Measurements from ENCODE around the gene RTP5.

The RTP5 gene

GRCh38 chr2:241857572-241858121 lies 11.9 kb upstream of the RTP5 start:
- DNase-seq (ENCODE audit: low spot score) = no peak

GRCh38 chr2:241858206-241859016 lies 11.1 kb upstream of the RTP5 start, which contains the start of gene PDCD1:
Gene PDCD1 (minus strand): TSS chr2:241858894. CDS start chr2:241858838, 56 bp downstream.
- DNase-seq (ENCODE audit: low spot score) = no peak

GRCh38 chr2:241859017-241859435 lies 10.5 kb upstream of the RTP5 start:
- DNase-seq (ENCODE audit: low spot score) = no peak

GRCh38 chr2:241859436-241860183 lies 9.9 kb upstream of the RTP5 start:
- no peak for DNase-seq (ENCODE audit: low spot score)

GRCh38 chr2:241860184-241861078 lies 9.1 kb upstream of the RTP5 start:
- no peak for DNase-seq (ENCODE audit: low spot score)

- no peak for DNase-seq (ENCODE audit: low spot score)
Measured at GRCh38 chr2:241861264-241861663, 8.3 kb upstream of the RTP5 start.

- DNase-seq (ENCODE audit: low spot score) = no peak
Measured at GRCh38 chr2:241862093-241862492, 7.4 kb upstream of the RTP5 start.

- no peak for DNase-seq (ENCODE audit: low spot score)
Measured at GRCh38 chr2:241862775-241863535, 6.6 kb upstream of the RTP5 start.

- DNase-seq (ENCODE audit: low spot score) = no peak
Measured at GRCh38 chr2:241863536-241863954, 6.0 kb upstream of the RTP5 start.

- DNase-seq (ENCODE audit: low spot score) = no peak
Measured at GRCh38 chr2:241864168-241864849, 5.2 kb upstream of the RTP5 start.

- no peak for DNase-seq (ENCODE audit: low spot score)
Measured at GRCh38 chr2:241864850-241865213, 4.7 kb upstream of the RTP5 start.

GRCh38 chr2:241865416-241865956 lies 4.0 kb upstream of the RTP5 start:
- DNase-seq (ENCODE audit: low spot score) = no peak

GRCh38 chr2:241865957-241866789 lies 3.4 kb upstream of the RTP5 start:
- DNase-seq (ENCODE audit: low spot score) = no peak

- DNase-seq (ENCODE audit: low spot score) = no peak
Measured at GRCh38 chr2:241866790-241867645, 2.5 kb upstream of the RTP5 start.

- no peak for DNase-seq (ENCODE audit: low spot score)
Measured at GRCh38 chr2:241867776-241868420, 1.6 kb upstream of the RTP5 start.

GRCh38 chr2:241868661-241869081 lies 858 bp upstream of the RTP5 start:
- no peak for DNase-seq (ENCODE audit: low spot score)

- DNase-seq (ENCODE audit: low spot score) = no peak
Measured at GRCh38 chr2:241870081-241870541, 582 bp downstream of the RTP5 start.
